ENCODE data around the gene LARGE1. TPM values are rescaled to one million over a fixed set of nuclear protein-coding genes. Genes with fewer than 3 reads are reported as not detected.

The LARGE1 gene
- total and polyA plus RNA-seq, 4 experiments from 2014 or later = 0.06 to 1.1 (median 1.0) TPM; not detected in 1

DNA sequence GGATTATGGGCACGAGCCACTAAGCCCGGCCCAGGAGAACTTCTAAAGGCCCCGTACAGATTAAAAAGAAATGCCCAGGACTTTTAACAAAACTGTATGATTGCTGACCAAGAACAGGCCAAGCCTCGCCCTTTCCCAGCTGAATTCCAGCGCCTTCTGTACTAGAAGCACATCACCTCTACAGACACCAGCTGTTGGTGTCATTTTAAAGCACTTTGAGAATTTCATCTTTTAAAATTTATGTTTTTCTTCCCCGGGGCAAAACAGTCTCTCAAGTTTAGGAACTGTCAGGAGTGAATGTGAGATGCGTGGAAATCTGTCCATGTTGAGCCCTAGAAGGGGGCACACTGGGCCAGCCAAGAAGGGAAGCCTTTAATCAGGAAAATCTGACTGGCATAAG is 362.4 kb downstream of the LARGE1 start:
- Mint-ChIP-seq H3K4me1 (no peaks in the 10 kb centered on the region), H3K4me3 (no peak overlapping the region), H3K27me3 (no peaks in the 10 kb centered on the region), H3K9me3 (peaks cover 0 to 19% (median 7%) of the 10 kb centered on the region in 8 donors), H3K27ac (no peak overlapping the region), H3K36me3 (no peaks in the 10 kb centered on the region)
- Histone ChIP-seq H3K9me3 (ENCODE audit: control insufficient read depth in 1 of 2, low read length in 2 of 2) (no peaks in the 10 kb centered on the region), H3K4me1 (ENCODE audit: insufficient read depth, low read length) (no peaks in the 10 kb centered on the region), H3K27ac (ENCODE audit: low read depth, low read length) (no peak overlapping the region), H3K4me3 (ENCODE audit: low read length in 2 of 2) (no peak overlapping the region), H3K36me3 (ENCODE audit: insufficient read depth, low read length) (no peaks in the 10 kb centered on the region), H3K27me3 (ENCODE audit: insufficient read depth, low read length) (no peaks in the 10 kb centered on the region)
- ChIA-PET CTCF (ENCODE audit: partially characterized antibody) (no interaction called here), POLR2A (ENCODE audit: partially characterized antibody) (no interaction called here)
- DNase-seq = no peak
- intact Hi-C loops (cut with micrococcal nuclease) = no loop called here

DNA sequence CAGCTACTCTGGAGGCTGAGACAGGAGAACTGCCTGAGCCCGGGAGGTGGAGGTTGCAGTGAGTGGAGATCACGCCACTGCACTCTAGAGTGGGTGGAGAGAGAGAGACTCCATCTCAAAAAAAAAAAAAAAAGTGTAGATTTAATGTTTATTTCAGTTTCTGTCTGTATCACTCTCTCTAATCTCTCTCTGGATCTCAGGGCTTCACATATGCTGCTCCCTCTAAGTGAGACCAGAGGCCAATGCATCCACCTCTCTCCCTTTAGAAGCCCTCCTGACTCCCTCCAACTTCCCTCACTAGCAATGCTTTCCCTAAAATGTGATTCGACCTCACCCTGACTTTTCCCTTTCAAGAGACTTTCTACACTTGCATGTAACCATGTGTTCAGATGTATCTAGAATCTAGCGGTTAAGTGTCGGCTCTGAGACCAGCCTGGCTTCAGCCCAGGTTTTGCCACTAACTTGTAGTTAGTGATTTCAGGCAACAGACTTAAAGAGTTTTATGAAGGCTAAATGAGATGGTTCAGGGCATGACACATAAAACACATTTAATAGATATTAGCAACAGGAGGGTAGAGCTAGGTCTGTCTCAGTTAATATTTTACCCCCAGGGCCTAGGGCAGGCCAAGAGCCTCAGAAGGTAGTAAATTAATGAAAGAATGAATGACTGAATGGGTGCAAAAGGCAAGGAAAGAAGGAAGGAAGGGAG is 364.3 kb downstream of the LARGE1 start:
- ChIA-PET POLR2A (ENCODE audit: partially characterized antibody) (no interaction called here), CTCF (ENCODE audit: partially characterized antibody) (no interaction called here)
- H3K4me1 ChIP-seq (ENCODE audit: insufficient read depth, low read length) = no peaks in the 10 kb centered on the region
- no peaks in the 10 kb centered on the region for H3K9me3 ChIP-seq (ENCODE audit: control insufficient read depth in 1 of 2, low read length in 2 of 2)
- H3K27ac ChIP-seq (ENCODE audit: low read depth, low read length) = no peak overlapping the region
- no peak overlapping the region for H3K4me3 Mint-ChIP-seq
- no peaks in the 10 kb centered on the region for H3K4me1 Mint-ChIP-seq
- H3K27ac Mint-ChIP-seq = no peak overlapping the region
- no peaks in the 10 kb centered on the region for H3K27me3 Mint-ChIP-seq
- H3K36me3 Mint-ChIP-seq = no peaks in the 10 kb centered on the region
- DNase-seq = no peak
- no peaks in the 10 kb centered on the region for H3K27me3 ChIP-seq (ENCODE audit: insufficient read depth, low read length)
- no peak overlapping the region for H3K4me3 ChIP-seq (ENCODE audit: low read length in 2 of 2)
- H3K9me3 Mint-ChIP-seq = peaks cover 0 to 14% (median 7%) of the 10 kb centered on the region in 8 donors
- intact Hi-C loops (cut with micrococcal nuclease) = no loop called here
- no peaks in the 10 kb centered on the region for H3K36me3 ChIP-seq (ENCODE audit: insufficient read depth, low read length)

DNA sequence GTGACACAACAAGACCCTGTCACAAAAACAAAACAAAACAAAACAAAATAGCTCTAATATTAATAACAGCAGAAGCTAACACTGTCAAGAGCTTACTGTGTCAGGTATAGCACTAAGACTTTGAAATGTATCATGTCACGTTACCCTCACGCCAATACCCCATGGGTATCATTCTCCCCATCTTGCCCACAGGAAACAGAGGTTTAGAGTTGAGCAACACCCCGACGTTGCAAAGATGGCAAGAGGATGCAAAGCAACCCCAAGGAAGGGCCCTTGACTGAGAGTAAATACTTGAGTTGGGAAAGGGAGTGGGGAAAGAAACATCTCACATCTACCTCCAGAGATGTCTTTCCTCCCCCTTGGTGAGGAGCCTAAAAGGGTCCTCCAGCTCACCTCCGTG is 366.8 kb downstream of the LARGE1 start:
- Mint-ChIP-seq H3K27me3 (no peaks in the 10 kb centered on the region), H3K4me1 (no peaks in the 10 kb centered on the region), H3K27ac (no peak overlapping the region), H3K4me3 (no peak overlapping the region), H3K36me3 (no peaks in the 10 kb centered on the region), H3K9me3 (peaks cover 0 to 21% (median 6%) of the 10 kb centered on the region in 8 donors)
- ChIA-PET POLR2A (ENCODE audit: partially characterized antibody) (no interaction called here), CTCF (ENCODE audit: partially characterized antibody) (no interaction called here)
- intact Hi-C loops (cut with micrococcal nuclease) = no loop called here
- Histone ChIP-seq H3K36me3 (ENCODE audit: insufficient read depth, low read length) (no peaks in the 10 kb centered on the region), H3K27me3 (ENCODE audit: insufficient read depth, low read length) (no peaks in the 10 kb centered on the region), H3K4me1 (ENCODE audit: insufficient read depth, low read length) (no peaks in the 10 kb centered on the region), H3K27ac (ENCODE audit: low read depth, low read length) (no peak overlapping the region), H3K4me3 (ENCODE audit: low read length in 2 of 2) (no peak overlapping the region), H3K9me3 (ENCODE audit: control insufficient read depth in 1 of 2, low read length in 2 of 2) (no peaks in the 10 kb centered on the region)
- DNase-seq = no peak

DNA sequence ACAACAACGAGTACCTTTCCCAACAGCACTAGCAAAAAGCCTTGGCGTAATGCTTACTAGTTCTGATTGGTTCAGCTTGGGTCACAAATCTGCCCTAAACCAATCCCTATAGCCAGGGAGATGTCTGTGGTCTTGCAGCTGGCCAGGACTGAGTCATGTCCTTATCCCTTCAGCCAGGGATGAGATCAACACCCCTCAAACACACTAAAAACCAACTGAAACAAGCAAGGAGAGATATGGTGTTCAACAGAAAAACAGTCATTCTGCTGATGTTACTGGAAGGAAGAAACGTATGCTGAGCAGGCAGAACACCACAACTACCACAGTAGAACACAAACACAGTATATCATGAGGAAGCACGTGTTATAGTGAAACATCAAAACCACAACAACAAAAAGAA is 375.6 kb downstream of the LARGE1 start:
- no peaks in the 10 kb centered on the region for H3K4me1 ChIP-seq (ENCODE audit: insufficient read depth, low read length)
- Mint-ChIP-seq H3K27ac (no peak overlapping the region), H3K27me3 (no peaks in the 10 kb centered on the region), H3K36me3 (no peaks in the 10 kb centered on the region), H3K4me1 (no peaks in the 10 kb centered on the region), H3K9me3 (peaks cover 0 to 12% (median 2%) of the 10 kb centered on the region in 8 donors), H3K4me3 (no peak overlapping the region)
- H3K27me3 ChIP-seq (ENCODE audit: insufficient read depth, low read length) = no peaks in the 10 kb centered on the region
- ChIA-PET CTCF (ENCODE audit: partially characterized antibody) (no interaction called here), POLR2A (ENCODE audit: partially characterized antibody) (no interaction called here)
- intact Hi-C loops (cut with micrococcal nuclease) = no loop called here
- H3K4me3 ChIP-seq (ENCODE audit: low read length in 2 of 2) = no peak overlapping the region
- DNase-seq = no peak
- H3K27ac ChIP-seq (ENCODE audit: low read depth, low read length) = no peak overlapping the region
- no peaks in the 10 kb centered on the region for H3K9me3 ChIP-seq (ENCODE audit: control insufficient read depth in 1 of 2, low read length in 2 of 2)
- no peaks in the 10 kb centered on the region for H3K36me3 ChIP-seq (ENCODE audit: insufficient read depth, low read length)

DNA sequence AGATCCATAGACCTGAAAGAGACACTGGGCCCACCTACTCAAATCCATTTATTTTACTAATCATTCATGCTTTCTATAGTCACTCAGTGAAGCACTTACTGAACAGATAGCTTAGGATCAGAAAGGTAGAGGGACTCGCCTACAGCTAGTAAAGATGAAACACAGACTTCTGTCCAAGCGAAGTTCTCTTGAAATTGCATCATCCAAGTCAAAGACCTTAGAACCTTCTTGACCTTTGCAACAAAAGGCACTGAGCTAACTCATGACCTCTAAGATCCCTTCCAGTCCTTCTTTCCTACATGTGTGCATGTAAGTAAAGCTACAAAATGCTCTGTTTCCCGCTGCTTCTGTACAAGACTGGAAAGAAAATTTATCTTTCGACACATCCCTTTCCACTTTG is 377.6 kb downstream of the LARGE1 start:
- Histone ChIP-seq H3K4me3 (ENCODE audit: low read length in 2 of 2) (no peak overlapping the region), H3K36me3 (ENCODE audit: insufficient read depth, low read length) (no peaks in the 10 kb centered on the region), H3K27ac (ENCODE audit: low read depth, low read length) (no peak overlapping the region), H3K27me3 (ENCODE audit: insufficient read depth, low read length) (no peaks in the 10 kb centered on the region), H3K9me3 (ENCODE audit: control insufficient read depth in 1 of 2, low read length in 2 of 2) (no peaks in the 10 kb centered on the region), H3K4me1 (ENCODE audit: insufficient read depth, low read length) (no peaks in the 10 kb centered on the region)
- H3K9me3 Mint-ChIP-seq = peaks cover 0 to 12% (median 0%) of the 10 kb centered on the region in 8 donors
- intact Hi-C loops (cut with micrococcal nuclease) = no loop called here
- CTCF ChIA-PET (ENCODE audit: partially characterized antibody) = no interaction called here
- H3K27me3 Mint-ChIP-seq = no peaks in the 10 kb centered on the region
- POLR2A ChIA-PET (ENCODE audit: partially characterized antibody) = no interaction called here
- DNase-seq = no peak
- no peaks in the 10 kb centered on the region for H3K4me1 Mint-ChIP-seq
- no peak overlapping the region for H3K4me3 Mint-ChIP-seq
- no peak overlapping the region for H3K27ac Mint-ChIP-seq
- H3K36me3 Mint-ChIP-seq = no peaks in the 10 kb centered on the region

DNA sequence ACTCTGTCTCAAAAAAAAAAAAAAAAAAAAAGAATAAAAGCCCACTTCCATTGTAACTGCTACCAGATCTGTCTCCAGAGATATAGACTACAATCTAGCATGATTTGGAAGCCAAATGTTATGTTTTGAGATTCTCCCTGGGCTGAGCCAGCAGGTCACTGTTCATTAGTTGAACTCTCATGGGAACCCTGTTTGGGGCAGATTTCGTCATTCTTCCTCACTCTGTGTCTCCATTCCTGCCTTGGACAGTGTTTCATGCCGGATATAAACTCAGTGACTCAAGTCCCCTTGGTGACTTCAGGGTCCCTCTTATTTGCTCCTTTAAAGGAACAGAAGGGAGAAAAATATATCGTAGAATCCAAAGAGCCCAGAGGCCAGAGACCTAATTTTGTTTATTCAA is 378.1 kb downstream of the LARGE1 start:
- Histone ChIP-seq H3K9me3 (ENCODE audit: control insufficient read depth in 1 of 2, low read length in 2 of 2) (no peaks in the 10 kb centered on the region), H3K27me3 (ENCODE audit: insufficient read depth, low read length) (no peaks in the 10 kb centered on the region), H3K27ac (ENCODE audit: low read depth, low read length) (no peak overlapping the region), H3K4me1 (ENCODE audit: insufficient read depth, low read length) (no peaks in the 10 kb centered on the region), H3K4me3 (ENCODE audit: low read length in 2 of 2) (no peak overlapping the region), H3K36me3 (ENCODE audit: insufficient read depth, low read length) (no peaks in the 10 kb centered on the region)
- Mint-ChIP-seq H3K27me3 (no peaks in the 10 kb centered on the region), H3K4me3 (no peak overlapping the region), H3K36me3 (no peaks in the 10 kb centered on the region), H3K27ac (no peak overlapping the region), H3K9me3 (peaks cover 0 to 12% (median under 1%) of the 10 kb centered on the region in 8 donors), H3K4me1 (no peaks in the 10 kb centered on the region)
- CTCF ChIA-PET (ENCODE audit: partially characterized antibody) = no interaction called here
- DNase-seq = no peak
- intact Hi-C loops (cut with micrococcal nuclease) = no loop called here
- POLR2A ChIA-PET (ENCODE audit: partially characterized antibody) = no interaction called here

DNA sequence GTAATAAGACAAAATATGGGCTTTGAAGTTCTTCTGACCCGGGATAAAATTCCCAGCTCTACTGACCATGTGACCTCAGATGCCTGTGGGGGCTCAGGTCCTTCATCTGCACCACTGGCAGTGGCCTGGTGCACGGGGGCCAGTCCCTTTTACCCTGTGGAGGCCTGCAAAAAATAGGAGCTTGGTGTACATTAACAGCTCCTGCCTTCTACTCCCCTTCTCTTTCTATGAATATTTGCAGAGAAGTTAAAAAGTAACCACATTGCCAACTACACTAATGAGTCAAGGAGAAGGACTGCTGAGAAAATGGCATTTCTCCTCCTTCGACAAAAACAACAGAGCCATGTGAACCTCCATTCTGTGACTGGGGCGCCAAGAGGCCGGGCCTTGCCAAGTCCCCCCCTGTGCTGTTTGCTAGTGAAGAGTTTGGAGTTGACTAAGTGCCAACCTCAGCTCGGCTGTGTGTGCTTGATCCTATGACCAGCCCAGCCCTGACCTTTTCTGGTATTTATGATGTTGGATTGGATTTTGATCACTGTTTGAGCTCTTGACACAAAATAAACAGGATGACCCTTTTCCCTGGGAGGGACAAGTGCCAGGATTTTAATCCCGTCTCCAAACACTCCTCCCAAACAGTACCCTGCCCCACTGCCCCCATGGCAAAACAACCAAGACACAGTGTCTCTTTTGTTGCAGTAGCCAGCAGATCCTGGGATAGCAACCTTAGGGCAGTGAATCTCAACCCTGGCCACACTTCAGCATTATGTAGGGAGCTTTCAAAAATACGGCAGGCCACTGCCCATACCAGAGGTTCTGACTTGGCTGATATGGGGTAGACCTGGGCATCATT is 380.1 kb downstream of the LARGE1 start:
- no peak overlapping the region for H3K27ac ChIP-seq (ENCODE audit: low read depth, low read length)
- Mint-ChIP-seq H3K9me3 (peaks cover 0 to 9% (median 3%) of the 10 kb centered on the region in 8 donors), H3K4me1 (no peaks in the 10 kb centered on the region), H3K27ac (no peak overlapping the region), H3K27me3 (no peaks in the 10 kb centered on the region), H3K36me3 (no peaks in the 10 kb centered on the region), H3K4me3 (no peak overlapping the region)
- intact Hi-C loops (cut with micrococcal nuclease) = no loop called here
- DNase-seq = no peak
- no peaks in the 10 kb centered on the region for H3K36me3 ChIP-seq (ENCODE audit: insufficient read depth, low read length)
- H3K27me3 ChIP-seq (ENCODE audit: insufficient read depth, low read length) = no peaks in the 10 kb centered on the region
- no peak overlapping the region for H3K4me3 ChIP-seq (ENCODE audit: low read length in 2 of 2)
- POLR2A ChIA-PET (ENCODE audit: partially characterized antibody) = no interaction called here
- H3K4me1 ChIP-seq (ENCODE audit: insufficient read depth, low read length) = no peaks in the 10 kb centered on the region
- no peaks in the 10 kb centered on the region for H3K9me3 ChIP-seq (ENCODE audit: control insufficient read depth in 1 of 2, low read length in 2 of 2)
- CTCF ChIA-PET (ENCODE audit: partially characterized antibody) = interaction anchor here (1.4 kb wide), 1 partner anchor 18 kb away, joined by 4 read pairs; no protein-coding TSS in a partner anchor
